ENCODE results near the gene STIM1. TPM values are rescaled to one million over a fixed set of nuclear protein-coding genes. Genes with fewer than 3 reads are reported as not detected.
"Not testable (repeated sequence)": the region's sequence is repeated elsewhere in the genome, so short reads cannot be mapped to it uniquely, and the experiment has no call there.

The STIM1 gene
- polyA plus RNA-seq, 3 donors: 33.1 to 35.1 (median 34.2) TPM

DNA sequence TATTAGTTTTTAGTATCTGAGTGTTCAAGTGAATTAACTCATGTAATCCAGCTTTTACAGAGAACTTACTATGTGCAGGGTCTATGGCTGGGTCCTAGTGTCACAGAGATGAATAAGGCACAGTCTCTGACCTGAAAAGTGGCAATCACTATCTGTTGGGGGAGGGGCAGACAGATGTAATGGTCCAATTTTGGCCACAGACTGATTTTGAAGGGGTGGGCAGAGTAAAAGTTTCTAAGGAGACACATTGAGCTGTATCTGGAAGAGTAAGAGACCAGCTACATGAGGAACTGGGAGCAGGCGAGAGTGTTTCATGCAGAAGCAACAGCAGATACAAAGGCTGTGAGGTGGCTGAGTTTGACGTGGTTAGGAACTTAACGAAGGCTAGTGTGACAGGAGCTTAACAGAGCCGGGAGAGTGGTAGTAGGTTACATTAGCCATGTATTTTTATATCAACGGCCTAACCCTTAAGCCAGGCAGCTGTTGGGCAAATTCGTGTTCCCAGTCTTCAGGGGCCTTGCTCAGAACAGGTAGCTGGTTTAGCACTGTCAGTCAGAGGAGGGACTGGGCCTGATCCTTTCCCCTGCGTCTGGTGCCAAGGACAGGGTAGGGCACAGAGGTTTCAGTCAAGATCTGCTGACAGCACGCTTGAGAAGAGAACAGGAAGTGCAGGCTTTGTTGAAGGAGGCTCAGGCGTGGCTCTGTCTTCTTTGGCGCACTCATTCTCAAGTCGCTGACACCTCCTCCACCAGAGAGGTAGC lies 1.4 kb upstream of the STIM1 start:
- no peak for DNase-seq (ENCODE audit: low read depth in 3 of 3, low spot score in 2 of 3)

DNA sequence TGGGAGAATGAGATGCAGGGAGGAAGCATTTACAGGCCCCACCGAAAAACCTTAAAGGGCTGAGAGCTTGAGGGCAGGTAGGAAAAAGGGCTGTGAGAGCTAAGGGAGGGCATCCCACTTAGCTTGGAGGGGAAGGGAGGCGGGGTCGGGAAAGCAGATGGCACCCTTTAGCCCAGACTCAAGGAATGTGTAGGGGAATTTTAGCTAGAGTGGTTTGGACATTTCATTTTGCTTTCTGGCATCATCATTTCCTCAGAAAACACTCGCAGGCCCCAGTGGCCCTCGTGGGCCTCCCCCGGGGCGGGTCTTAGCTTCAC lies 846 bp upstream of the STIM1 start:
- no peak for DNase-seq (ENCODE audit: low read depth in 3 of 3, low spot score in 2 of 3)

DNA sequence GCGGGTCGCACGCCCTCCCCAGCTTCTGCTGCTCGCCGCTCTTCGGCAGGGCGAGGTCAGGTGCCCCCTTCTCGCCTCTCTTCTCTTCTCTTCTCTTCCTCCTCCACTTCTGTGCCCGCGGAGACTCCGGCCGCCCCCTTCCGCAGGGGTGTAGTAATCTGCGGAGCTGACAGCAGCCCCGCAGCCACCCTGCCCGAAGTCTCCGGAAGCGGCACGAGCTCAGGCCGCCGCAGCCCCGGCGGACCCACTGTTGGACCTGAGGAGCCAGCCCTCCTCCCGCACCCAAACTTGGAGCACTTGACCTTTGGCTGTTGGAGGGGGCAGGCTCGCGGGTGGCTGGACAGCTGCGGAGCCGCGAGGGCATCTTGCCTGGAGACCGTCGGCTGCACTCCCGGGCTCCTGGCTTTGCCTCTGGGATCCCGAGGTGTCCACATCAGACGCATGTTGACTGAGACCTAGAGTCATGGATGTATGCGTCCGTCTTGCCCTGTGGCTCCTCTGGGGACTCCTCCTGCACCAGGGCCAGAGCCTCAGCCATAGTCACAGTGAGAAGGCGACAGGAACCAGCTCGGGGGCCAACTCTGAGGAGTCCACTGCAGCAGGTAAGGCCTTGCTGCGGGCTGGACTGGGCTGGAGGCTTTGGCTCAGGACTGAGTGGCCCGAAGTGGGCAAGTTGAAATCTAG lies 486 bp downstream of the STIM1 start:
- no peak for DNase-seq (ENCODE audit: low read depth in 3 of 3, low spot score in 2 of 3)

DNA sequence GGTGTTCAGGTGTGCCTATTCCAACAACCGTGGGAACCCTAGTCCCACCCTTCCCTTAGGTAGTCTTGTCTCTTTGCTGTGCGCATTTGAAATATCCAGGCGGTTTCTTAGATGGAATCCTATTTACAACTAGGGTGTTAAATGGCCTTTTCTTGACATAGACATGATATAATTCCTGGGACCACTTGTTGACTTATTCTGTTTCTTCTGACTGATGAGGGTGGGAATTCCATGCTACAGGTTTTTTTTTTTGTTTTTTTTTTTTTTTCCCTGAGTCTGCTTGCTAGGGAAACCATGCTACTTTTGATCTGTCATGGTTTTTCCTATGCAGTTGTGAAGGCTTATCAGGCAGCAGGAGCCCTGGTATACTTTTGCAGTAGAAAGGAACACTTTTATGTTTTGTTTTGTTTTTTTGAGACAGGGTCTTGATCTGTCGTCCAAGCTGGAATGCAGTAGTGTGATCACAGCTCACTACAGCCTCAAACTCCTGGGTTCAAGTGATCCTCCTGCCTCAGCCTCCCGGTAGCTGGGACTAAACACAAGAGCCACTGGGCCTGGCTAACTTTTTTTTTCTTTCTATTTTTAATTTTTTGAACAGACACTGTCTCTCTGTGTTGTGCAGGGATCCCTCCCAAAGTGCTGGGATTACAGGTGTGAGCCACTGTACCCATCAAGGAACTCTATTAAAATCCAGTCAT lies 1.5 kb downstream of the STIM1 start:
- DNase-seq (ENCODE audit: low read depth in 3 of 3, low spot score in 2 of 3): no peak

DNA sequence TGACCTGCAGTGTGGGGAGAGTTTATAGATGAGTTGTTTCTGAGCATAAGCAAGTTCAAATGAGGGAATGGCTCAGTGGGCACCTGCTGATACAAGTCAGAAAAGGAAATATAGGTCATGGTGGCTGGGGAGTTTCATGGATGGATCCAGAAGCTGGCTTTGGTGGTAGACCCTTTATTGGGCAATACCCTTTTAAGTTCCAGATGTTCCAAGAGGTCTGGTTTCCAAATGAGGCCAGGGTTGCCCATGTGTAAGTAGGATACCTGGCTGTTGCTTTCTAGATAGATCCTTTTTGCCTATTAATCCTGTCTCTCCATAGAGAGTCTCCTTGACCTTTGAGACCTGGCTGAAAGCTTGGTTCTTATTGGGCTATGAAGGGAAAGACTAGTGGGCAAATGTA lies 2.2 kb downstream of the STIM1 start:
- no peak for DNase-seq (ENCODE audit: low read depth in 3 of 3, low spot score in 2 of 3)

DNA sequence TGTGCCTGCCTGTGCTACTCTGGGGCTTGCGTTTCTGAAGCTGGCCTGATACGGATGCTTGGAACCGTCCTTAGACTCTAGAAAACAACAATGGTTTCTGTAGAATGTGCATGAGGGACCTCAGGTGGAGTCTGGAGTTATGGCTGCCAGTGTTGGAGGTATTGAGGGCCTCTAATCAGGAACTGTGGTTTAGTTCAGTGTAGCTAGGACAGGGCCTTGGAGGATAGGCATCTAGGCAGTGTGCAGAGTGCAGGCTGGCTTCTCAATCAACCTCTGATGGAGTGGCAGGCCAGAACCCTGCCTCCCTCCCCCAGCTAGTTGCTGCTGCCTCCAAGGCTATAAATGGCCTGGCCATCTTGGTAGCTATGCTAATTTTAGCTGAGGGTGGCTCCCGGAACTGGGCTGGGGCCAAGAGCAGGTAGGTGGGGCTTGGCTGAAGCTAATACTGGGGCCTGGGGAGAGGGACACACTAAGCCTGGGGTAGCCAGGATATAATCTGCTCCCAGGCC lies 4.0 kb downstream of the STIM1 start:
- DNase-seq (ENCODE audit: low read depth in 3 of 3, low spot score in 2 of 3): no peak

DNA sequence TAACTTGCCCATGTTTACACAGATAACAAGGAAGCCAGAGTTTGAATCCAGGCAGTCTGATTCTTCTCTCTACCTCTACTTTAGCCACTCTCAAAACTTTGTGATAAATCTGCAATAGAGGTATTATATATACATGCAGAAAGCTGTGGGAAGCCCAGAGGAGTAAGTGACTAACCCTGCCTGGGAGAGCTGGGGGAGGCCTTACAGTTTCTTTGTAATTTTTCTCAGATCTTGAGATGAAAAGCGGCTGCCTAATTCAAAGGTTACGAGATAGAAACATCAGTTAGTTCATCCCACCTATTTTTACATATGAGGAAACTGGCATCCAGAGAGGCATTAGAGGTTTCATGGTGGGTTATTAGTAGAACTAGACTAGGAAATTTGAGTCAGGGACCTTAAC lies 4.9 kb downstream of the STIM1 start:
- DNase-seq (ENCODE audit: low read depth in 3 of 3, low spot score in 2 of 3): no peak

DNA sequence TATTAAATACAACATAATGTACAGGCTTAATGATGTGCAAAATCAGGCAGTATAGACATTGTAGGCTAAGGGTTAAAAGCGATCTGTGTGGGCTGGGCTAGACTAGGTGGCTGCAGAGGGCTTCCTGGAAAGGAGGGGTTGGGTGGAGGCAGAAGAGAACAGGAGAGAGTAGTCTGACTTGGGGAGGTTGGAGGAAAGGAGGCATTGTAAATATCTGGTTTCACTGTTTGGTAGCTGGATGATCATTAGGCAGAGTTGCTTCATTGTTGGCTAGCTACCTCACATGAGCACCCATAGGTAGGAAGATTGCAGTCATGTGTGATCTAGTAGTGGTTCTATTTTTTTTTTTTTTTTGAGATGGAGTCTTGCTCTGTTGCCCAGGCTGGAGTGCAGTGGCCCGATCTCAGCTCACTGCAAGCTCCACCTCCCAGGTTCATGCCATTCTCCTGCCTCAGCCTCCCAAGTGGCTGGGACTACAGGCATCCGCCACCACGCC lies 5.5 kb downstream of the STIM1 start:
- DNase-seq (ENCODE audit: low read depth in 3 of 3, low spot score in 2 of 3): not testable (repeated sequence)

DNA sequence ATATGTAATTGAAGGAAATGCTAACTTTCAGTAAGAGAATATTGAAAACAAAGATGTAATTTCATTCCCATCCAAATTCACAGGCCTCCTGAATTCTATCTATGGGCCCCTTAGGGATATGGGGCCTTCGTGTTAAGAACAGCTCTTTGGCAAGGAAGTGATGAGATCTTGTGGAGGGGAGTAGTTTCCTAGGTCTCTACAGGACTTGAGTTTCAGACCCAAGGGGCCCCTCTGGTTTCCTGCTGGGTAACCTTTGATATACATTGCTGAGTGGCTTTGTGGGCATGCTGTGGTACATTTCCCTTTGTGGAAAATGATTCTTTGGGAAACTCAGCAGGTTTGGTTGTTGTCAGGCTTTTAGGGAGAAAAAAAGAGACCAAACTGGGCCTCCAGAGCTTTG lies 6.2 kb downstream of the STIM1 start:
- DNase-seq (ENCODE audit: low read depth in 3 of 3, low spot score in 2 of 3): no peak

DNA sequence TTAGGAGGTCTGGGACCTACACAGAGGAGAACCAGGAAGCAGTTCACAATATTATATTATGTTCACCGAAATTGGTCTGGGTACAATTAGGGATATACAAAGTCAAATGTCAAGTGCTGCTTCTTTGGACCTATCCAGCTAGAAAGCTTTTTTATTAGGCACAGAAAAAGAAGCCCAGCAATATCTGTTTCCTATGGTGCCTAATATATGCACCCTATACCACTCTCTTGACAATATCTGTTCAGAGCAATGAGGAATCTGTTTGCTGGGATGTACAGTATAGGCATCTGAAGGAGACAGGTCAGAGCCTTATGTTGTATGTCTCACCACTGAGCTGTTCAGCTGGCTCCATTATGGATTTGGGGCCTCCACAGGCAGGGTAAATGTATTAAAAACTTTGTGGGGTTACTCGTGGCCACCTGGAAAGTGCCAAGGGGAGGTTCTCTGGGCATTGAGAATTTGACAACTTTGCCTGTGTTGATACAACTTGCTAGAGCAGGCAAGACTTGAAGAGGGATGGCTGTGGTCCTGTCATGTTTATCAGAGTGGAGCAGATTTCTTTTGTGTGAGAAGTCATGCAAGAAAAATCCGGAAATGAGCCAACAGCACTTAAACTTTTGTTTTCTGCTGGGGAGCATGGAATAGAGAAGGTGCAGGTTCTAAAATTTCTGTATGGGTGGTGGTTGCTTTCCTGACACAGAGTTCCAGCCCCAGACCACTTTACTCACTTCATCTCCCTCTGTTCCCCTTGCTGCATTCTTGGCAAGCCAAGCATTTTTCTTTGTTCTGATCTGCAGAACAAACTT lies 10.1 kb downstream of the STIM1 start:
- no peak for DNase-seq (ENCODE audit: low read depth in 3 of 3, low spot score in 2 of 3)

DNA sequence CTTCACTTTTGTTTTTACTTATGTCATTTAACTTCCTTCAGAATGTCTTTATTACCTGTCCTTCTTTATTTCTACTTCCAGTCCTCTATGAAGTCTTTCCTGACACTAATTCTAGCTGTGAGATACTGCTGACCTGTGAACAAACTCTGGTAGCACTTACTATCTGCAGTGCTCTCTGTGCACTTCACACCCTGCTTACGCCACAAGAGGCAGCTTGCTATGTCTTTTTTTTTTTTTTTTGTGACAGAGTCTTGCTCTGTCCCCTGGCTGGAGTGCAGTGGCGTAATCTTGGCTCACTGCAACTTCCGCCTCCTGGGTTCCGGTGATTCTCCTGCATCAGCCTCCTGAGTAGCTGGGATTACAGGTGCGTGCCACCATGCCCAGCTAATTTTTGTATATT lies 10.7 kb downstream of the STIM1 start:
- DNase-seq (ENCODE audit: low read depth in 3 of 3, low spot score in 2 of 3): no peak

DNA sequence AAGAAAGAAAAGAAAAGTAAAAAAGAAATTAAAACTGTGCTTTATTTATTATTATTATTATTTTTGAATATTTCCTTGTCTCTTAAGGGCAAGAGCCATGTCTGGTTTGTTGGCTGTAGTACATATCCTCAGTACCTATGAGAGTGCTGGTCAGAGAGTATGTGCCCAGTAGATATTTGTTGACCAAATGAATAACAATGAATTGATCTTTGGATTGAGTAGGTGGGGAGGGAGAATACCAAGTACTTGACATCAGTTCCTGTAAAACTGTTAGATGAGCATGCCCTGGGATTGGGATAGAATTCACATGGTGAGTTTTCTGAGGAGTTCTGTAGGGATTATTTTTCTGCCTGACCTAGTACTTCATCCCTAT lies 11.4 kb downstream of the STIM1 start:
- no peak for DNase-seq (ENCODE audit: low read depth in 3 of 3, low spot score in 2 of 3)

DNA sequence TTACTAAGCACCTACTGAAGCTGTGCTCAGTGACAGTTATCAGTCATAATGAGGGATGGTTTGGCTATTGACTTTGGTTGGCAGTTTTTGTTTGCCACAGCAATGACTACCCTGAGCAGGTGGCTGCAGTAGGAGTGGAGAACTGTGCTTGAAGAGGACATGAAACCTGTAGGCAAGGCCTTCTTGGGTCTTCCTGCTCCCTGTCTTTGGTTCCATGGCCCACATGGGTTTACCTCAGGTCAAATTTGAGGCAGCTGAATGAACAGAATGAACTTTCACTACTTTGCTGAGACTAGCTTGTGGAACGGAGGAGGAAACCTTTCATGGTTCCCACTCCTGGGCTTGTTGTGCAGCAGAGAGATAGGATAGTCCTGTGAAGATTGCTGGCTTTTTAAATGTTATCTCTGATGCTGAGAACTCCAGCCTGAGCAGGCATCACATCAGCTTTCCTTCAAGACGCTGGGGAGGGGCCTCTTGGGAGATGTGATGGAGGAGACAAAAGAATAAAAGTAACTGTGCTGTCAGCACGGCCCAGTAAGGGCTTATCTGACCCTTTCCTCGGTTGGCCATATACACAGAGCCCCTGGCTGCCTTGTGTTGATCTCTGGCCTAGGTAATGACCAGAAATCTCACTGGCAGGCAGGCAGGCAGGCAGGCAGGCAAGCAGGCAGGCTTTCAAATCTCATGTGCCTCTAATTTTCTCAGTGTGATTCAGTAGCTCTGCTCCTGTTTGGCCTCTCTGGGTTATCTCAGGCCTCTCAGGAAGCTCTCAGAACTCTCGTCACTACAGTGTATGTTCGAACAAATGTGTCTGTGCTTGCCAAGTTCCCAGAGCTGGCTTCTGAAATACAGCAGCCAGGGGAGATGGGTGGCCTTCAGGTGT lies 12.0 kb downstream of the STIM1 start:
- DNase-seq (ENCODE audit: low read depth in 3 of 3, low spot score in 2 of 3): no peak

DNA sequence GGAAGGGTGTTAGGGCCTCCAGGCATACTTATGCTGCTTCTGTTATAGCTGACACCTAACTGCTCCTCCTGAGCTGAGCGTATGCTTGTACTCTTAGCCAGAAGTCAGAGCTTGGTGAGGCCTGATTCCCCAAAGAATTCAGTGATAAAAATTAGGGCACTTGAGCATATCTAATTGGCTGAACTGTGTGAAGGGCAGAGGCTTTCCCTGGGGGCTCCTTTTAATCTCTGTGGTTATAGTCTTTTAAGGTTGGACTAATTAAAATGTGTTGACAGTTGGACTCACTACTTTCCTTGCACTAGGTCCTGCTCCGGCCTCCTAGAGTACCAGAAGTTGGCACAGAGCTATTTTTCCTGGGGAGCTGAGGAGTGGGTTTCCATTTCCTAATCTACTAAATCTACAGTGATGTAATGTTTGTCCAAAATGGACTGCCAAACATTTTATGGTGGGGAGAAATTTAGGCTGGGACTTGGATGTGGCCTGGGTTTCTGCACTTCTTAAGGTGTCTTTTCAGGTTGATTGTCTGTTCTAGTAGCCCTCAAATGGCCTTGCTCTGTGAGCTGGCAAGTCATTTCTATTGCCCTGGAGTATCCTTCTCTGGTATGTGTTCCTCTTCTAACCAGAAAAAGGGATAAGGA lies 18.4 kb downstream of the STIM1 start:
- no peak for DNase-seq (ENCODE audit: low read depth in 3 of 3, low spot score in 2 of 3)

DNA sequence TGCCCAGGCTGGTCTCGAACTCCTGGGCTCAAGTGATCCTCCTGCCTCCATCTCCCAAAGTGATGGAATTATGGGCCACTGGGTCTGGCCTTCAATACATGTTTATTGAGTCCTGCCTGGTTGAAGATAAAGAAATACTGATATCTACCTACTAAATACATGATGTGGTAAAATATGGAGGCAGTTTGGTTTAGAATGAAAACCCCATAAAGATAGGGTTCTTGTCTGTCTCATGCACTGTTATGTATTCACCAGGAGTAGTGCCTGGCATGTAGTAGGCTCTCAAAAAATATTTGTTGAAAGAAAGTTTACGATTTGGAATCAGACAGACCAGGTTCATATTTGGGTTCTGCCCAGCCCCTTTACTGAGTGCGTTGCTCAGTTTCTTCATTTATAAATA lies 21.1 kb downstream of the STIM1 start:
- no peak for DNase-seq (ENCODE audit: low read depth in 3 of 3, low spot score in 2 of 3)

DNA sequence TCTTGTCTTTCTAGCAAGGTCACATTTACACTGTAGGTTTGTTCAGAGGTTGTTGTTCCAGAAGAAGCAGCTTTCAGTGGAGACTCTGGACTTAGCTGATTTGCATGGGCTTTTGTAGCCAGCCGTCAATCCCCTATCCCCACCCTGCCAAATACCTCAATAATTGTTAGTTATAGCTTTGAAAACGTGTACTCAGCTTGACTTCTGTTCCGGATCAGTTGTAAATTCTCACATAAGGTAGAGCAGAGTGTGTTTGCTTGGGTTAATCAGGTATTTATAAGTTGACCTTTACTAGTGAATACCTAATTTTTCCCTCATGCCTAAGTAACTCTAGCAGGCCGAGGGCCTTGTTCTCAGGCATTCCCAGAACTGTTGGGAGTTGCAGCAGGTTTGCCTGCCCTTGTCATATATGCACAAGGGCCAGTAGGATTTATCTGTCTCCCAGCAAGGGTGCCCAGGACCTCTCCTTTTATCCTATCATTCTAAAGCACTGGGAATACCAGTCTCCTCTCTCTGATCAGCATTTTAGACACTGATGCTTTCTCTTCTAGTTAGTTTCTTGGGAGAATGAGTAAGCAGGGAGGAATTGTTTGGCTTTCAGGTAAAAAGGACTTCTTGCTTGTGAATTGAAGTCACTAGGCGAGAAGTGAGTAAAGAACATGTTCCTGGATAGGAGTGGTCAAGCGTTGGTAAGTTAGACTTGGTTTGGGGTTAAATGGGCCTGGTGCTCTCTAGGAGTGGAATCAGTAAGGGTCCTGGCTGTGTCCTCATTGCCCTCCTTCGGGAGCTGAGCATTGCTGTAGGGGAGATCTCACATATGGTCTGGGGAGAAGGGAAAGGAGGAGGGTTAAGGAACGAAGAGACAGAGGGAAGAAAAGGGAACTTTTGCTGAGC lies 22.1 kb downstream of the STIM1 start:
- DNase-seq (ENCODE audit: low read depth in 3 of 3, low spot score in 2 of 3): no peak

DNA sequence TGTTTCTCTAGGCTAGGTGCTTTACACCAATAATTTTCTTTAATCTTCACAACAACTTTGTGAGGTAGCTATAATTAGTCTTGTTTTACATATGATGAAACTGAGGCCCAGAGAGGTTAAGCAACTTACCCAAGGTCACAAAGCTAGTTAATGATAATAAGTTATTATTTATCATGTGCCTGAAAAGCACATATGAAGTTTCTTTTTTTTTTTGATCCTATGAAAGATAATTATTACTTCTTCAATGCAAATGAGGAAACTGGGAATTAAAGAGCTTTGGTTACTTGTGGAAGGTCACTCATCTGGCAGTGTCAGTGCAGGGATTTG lies 22.8 kb downstream of the STIM1 start:
- no peak for DNase-seq (ENCODE audit: low read depth in 3 of 3, low spot score in 2 of 3)

DNA sequence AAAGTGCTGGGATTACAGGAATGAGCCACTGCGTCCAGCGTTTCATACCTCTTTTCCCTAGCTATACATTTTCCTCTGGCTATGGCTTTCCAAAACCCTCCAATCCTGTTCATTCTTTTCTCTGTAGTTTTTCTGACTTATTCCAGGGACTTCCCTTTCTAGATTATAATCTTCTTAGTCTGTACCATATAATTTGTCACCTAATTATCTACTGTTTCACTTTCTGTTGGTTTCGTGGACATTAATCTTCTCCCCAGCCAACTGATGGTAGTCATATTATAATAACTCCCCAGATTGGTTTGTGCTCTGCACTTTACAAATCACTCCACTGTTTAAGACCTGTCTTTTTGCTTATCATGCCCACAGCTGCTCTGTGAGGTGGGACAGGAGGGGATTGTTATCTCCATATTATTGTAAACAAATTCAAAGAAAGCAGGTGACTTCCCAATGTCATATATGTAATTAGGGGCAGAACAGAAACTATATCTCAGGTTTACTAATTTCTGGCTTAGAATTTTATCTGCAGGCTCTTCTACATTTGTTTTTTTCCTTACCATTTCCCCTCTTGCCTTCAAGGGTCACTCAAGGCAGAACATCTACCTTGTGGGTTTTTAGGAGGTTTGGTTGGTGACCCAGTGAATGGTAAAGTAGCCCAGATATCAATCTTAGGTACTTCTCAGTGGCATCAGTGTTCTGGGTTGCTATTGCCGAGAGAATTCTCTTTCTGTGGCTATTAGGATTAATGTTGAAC lies 23.9 kb downstream of the STIM1 start:
- no peak for DNase-seq (ENCODE audit: low read depth in 3 of 3, low spot score in 2 of 3)

Measured in right renal cortex interstitium (tissue), 3 donors.